ENCODE data around the gene ARHGEF25. TPM values are rescaled to one million over a fixed set of nuclear protein-coding genes. Genes with fewer than 3 reads are reported as not detected.
"Not testable (repeated sequence)": the region's sequence is repeated elsewhere in the genome, so short reads cannot be mapped to it uniquely, and the experiment has no call there.

Gene ARHGEF25
- total RNA-seq, 1 donor: 1.3 TPM

GRCh38 chr12:57632073-57632957, 21.1 kb downstream of the ARHGEF25 start:
- DNase-seq (ENCODE audit: low read depth in 2 of 3, low spot score in 2 of 3): peak in 1 of 3 donors; percentile 33

- DNase-seq (ENCODE audit: low read depth in 2 of 3, low spot score in 2 of 3): peak; percentile 47 to 69 (median 57)
These were observed 22.0 kb downstream of the ARHGEF25 start, which contains the start of gene B4GALNT1 for GRCh38 chr12:57632958-57633840. TSS of gene B4GALNT1 (minus strand) at chr12:57633201. CDS start at chr12:57632132, 1,069 bp downstream.

DNA sequence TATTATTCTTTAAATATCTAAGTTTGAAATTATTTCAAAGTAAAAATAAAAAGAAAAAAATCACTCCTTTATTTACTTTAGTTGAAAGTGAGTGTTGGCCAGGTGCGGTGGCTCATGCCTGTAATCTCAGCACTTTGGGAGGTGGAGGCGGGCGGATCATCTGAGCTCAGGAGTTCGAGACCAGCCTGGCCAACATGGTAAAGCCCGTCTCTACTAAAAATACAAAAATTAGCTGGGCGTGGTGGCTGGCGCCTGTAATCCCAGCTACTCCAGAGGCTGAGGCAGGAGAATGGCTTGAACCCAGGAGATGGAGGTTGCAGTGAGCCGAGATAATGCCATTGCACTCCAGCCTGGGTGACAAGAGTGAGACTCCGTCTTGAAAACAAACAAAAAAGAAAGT, 25.5 kb downstream of the ARHGEF25 start:
- not testable (repeated sequence) for DNase-seq (ENCODE audit: low read depth in 2 of 3, low spot score in 2 of 3)

GRCh38 chr12:57637364-57637763, 26.1 kb downstream of the ARHGEF25 start:
- no peak for DNase-seq (ENCODE audit: low read depth in 2 of 3, low spot score in 2 of 3)

DNA sequence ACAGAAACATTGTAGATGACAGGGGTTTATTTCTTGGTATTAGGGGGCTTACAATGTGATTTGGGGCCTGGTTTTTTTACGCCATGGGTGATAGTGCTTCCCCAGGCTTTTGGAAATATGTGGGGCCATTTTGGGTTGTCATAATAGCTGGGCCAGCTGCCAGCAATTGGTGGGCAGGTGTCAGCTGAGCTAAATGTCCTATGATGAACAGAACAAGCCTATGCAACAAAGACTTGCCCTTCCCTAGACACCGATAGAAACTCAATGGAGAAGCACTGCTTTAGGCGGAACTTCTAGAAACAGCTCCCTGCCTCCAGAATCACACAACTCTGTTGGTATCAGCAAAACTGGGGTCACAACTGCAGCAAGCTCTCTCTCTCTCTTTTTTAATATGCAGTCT, 26.9 kb downstream of the ARHGEF25 start:
- no peak for DNase-seq (ENCODE audit: low read depth in 2 of 3, low spot score in 2 of 3)

- DNase-seq (ENCODE audit: low read depth in 2 of 3, low spot score in 2 of 3): no peak
These were observed 29.2 kb downstream of the ARHGEF25 start for GRCh38 chr12:57640175-57641042.

- DNase-seq (ENCODE audit: low read depth in 2 of 3, low spot score in 2 of 3): no peak
These were observed 30.6 kb downstream of the ARHGEF25 start for GRCh38 chr12:57641699-57642442.

- DNase-seq (ENCODE audit: low read depth in 2 of 3, low spot score in 2 of 3): peak in 1 of 3 donors; percentile 36
These were observed 34.9 kb downstream of the ARHGEF25 start for GRCh38 chr12:57645990-57646658.

DNA sequence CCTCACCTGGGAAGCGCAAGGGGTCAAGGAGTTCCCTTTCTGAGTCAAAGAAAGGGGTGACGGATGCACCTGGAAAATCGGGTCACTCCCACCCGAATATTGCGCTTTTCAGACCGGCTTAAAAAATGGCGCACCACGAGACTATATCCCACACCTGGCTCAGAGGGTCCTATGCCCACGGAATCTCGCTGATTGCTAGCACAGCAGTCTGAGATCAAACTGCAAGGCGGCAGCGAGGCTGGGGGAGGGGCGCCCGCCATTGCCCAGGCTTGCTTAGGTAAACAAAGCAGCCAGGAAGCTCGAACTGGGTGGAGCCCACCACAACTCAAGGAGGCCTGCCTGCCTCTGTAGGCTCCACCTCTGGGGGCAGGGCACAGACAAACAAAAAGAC, 35.4 kb downstream of the ARHGEF25 start:
- DNase-seq (ENCODE audit: low read depth in 2 of 3, low spot score in 2 of 3): not testable (repeated sequence)

DNA sequence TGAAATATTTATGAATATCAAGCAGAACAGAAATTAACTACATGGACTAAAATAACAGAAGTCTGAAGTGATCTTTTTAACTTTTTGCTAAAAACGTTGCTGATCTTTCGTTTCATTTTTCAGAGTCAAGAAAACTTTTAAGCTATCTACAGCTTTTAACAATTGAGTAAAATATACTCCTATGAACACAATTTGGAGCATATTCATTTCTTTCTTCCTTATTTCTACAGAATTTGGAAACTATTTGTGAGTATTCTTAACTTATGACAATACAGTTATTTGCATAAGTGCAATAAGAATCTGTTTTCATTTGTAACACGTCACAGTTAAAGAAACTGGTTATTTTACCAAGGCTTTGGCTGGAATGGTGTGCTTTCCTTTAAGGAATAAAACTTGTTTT, 42.8 kb downstream of the ARHGEF25 start:
- no peak for DNase-seq (ENCODE audit: low read depth in 2 of 3, low spot score in 2 of 3)

- no peak for DNase-seq (ENCODE audit: low read depth in 2 of 3, low spot score in 2 of 3)
These were observed 44.5 kb downstream of the ARHGEF25 start for GRCh38 chr12:57655541-57656240.

- not testable (repeated sequence) for DNase-seq (ENCODE audit: low read depth in 2 of 3, low spot score in 2 of 3)
These were observed 45.2 kb downstream of the ARHGEF25 start for GRCh38 chr12:57656408-57656807.

- no peak for DNase-seq (ENCODE audit: low read depth in 2 of 3, low spot score in 2 of 3)
These were observed 46.5 kb downstream of the ARHGEF25 start for GRCh38 chr12:57657744-57658143.

DNA sequence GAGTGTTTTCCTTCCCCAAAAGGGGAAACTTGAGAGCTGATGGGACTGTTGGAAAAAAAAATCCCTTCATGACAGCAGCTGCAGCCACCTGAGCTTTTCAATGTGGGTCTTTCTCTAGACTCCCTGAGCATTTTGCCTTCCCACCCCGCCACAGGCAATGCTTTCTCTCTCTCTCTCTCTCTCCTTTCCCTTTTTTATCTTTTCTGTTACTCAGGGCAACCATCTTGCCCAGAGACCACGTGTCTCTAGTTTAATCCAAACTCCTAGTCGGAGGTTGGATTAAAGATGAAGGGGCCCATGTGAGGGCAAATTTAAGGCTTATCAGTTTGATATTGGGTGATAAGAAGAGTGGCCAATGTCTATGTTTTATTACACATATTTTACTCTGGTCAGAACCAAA, 47.7 kb downstream of the ARHGEF25 start:
- DNase-seq (ENCODE audit: low read depth in 2 of 3, low spot score in 2 of 3): no peak

DNA sequence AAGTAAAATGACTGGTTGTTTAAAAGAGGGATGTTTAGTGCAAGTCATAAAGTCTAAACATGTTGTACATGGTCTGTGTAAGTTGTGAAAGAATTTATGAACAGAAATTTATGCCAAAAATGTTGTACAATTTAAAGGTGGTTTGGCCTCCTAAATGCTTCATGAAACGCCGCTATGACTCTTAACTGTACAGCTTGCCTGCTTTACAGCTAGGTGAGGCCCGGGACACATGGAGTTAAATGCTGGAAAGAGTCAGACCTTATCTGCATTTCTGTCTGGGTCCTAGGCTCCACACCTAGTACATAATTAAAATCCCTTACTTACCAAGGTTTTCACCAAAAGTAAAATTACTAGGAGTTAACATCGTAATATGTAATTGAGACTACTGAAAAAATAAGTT, 50.1 kb downstream of the ARHGEF25 start:
- no peak for DNase-seq (ENCODE audit: low read depth in 2 of 3, low spot score in 2 of 3)

DNA sequence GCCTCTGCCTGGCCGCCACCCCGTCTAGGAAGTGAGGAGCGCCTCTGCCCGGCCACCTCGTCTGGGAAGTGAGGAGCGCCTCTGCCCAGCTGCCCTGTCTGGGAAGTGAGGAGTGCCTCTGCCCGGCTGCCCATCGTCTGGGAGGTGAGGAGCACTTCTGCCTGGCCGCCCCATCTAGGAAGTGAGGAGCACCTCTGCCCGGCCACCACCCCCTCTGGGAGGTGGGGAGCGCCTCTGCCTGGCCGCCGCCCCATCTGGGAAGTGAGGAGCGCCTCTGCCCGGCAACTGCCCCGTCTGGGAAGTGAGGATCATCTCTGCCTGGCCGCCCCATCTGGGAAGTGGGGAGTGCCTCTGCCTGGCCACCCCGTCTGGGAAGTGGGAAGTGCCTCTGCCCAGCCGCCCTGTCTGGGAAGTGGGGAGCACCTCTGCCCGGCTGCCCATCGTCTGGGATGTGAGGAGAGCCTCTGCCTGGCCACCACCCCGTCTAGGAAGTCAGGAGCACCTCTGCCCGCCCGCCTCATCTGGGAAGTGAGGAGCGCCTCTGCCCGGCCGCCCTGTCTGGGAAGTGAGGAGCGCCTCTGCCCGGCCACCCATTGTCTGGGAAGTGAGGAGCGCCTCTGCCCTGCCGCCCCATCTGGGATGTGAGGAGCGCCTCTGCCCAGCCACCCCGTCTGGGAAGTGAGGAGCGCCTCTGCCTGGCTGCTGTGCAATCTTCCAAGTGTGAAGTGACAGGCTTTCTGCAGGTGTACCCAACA, 54.0 kb downstream of the ARHGEF25 start:
- DNase-seq (ENCODE audit: low read depth in 2 of 3, low spot score in 2 of 3): not testable (repeated sequence)
